H1 (cell line): Measurements from ENCODE around the gene TCEANC2. TPM values are rescaled to one million over a fixed set of nuclear protein-coding genes. Genes with fewer than 3 reads are reported as not detected.

Source experiments
- CTCF ChIA-PET: fragments of 300-600 bp; sonication (Branson Sonifier 250); formaldehyde crosslinking; loops from one replicate; lab custom pipeline; 2021; ENCODE audit not compliant: partially characterized antibody; lab: Charles Lee
- POLR2A ChIA-PET: fragments of 300-600 bp; sonication (Branson Sonifier 250); formaldehyde crosslinking; loops from one replicate; lab custom pipeline; 2021; ENCODE audit warnings: inconsistent platforms; ENCODE audit not compliant: partially characterized antibody; lab: Charles Lee
- DNase-seq, 2 experiments: peaks; one replicate each; pipeline versions ENCODE4 v3.0.0 to v3.0.0-alpha.2; 2010 to 2022; ENCODE audit warnings: low spot score in 2 of 2, low read depth in 1 of 2, mixed read lengths in 1 of 2
- FAIRE-seq: peaks from 2 replicates; lab custom pipeline; 2011; peaks lifted over from hg19 to GRCh38; lab: Jason Lieb, UNC
- H2AFZ ChIP-seq: 2 replicates; pipeline ENCODE4 v1.8.1; 2012; ENCODE audit warnings: low read length, inconsistent platforms
- H2AK5ac ChIP-seq: 2 replicates; pipeline ENCODE4 v1.6.1; 2013; ENCODE audit warnings: low read depth, low read length
- H2BK120ac ChIP-seq: replicated peaks from 2 replicates; pipeline ENCODE3; 2013; ENCODE audit warnings: low read depth, low read length, inconsistent platforms
- H2BK12ac ChIP-seq: 2 replicates; pipeline ENCODE4 v1.6.1; 2013; ENCODE audit warnings: low read depth, low read length
- H2BK15ac ChIP-seq: 2 replicates; pipeline ENCODE4 v1.6.1; 2013; ENCODE audit warnings: low read length
- H2BK20ac ChIP-seq: 2 replicates; pipeline ENCODE4 v1.6.1; 2013; ENCODE audit warnings: low read length
- H2BK5ac ChIP-seq: 2 replicates; pipeline ENCODE4 v1.6.1; 2013; ENCODE audit warnings: low read depth, low read length
- H3K14ac ChIP-seq: 2 replicates; pipeline ENCODE4 v1.6.1; 2013; ENCODE audit warnings: inconsistent platforms; ENCODE audit not compliant: insufficient read length
- H3K18ac ChIP-seq: 2 replicates; pipeline ENCODE4 v1.6.1; 2013; ENCODE audit warnings: low read length; ENCODE audit errors: extremely low read depth
- H3K23ac ChIP-seq: 2 replicates; pipeline ENCODE4 v1.6.1; 2013; ENCODE audit warnings: inconsistent platforms; ENCODE audit not compliant: insufficient read length
- H3K23me2 ChIP-seq: 2 replicates; pipeline ENCODE4 v1.6.1; 2013; ENCODE audit warnings: low read depth, low read length
- H3K27ac ChIP-seq: 2 replicates; pipeline ENCODE4 v1.6.1; 2011; ENCODE audit warnings: low read depth, low read length, inconsistent platforms
- H3K27me3 ChIP-seq, 4 experiments: replicated peaks in 1 of 4; 1 replicate in 1 of 4; 2 replicates in 3 of 4; pipeline versions ENCODE4 v1.6.1 to v1.8.1; 2011 to 2013; ENCODE audit warnings: low read length in 3 of 4, mild to moderate bottlenecking in 3 of 4, inconsistent platforms in 2 of 4, mixed read lengths in 2 of 4, moderate library complexity in 1 of 4; ENCODE audit not compliant: control insufficient read depth in 3 of 4, insufficient read depth in 3 of 4; ENCODE audit errors: extremely low read depth in 1 of 4
- H3K36me3 ChIP-seq, 4 experiments: 2 replicates each; pipeline versions ENCODE4 v1.6.1 to v1.8.1; 2011 to 2013; ENCODE audit warnings: mild to moderate bottlenecking in 4 of 4, low read length in 3 of 4, moderate library complexity in 2 of 4, control low read depth in 1 of 4, inconsistent platforms in 1 of 4; ENCODE audit not compliant: insufficient read depth in 4 of 4, control insufficient read depth in 2 of 4
- H3K4ac ChIP-seq: replicated peaks from 2 replicates; pipeline ENCODE3; 2013; ENCODE audit warnings: low read length, low read depth, mixed read lengths, inconsistent platforms; ENCODE audit not compliant: insufficient read length
- H3K4me1 ChIP-seq, 4 experiments: replicated peaks in 1 of 4; 1 replicate in 1 of 4; 2 replicates in 3 of 4; pipeline versions ENCODE4 v1.6.1 to v1.8.1; 2011 to 2013; ENCODE audit warnings: low read length in 3 of 4, inconsistent platforms in 2 of 4, mixed read lengths in 1 of 4; ENCODE audit not compliant: insufficient read depth in 4 of 4, control insufficient read depth in 3 of 4
- H3K4me2 ChIP-seq, 2 experiments: 2 replicates each; pipeline versions ENCODE4 v1.6.1 to v1.8.1; 2011 to 2013; ENCODE audit warnings: low read depth in 2 of 2, low read length in 2 of 2, control low read depth in 1 of 2, inconsistent platforms in 1 of 2, mild to moderate bottlenecking in 1 of 2; ENCODE audit not compliant: insufficient read depth in 1 of 2
- H3K4me3 ChIP-seq, 4 experiments: fragments of 200-600, 300-600 bp in 1 of 4; sonication (generic), shearing (Covaris generic), sonication (Bioruptor Twin) in 1 of 4; 2 replicates each; pipeline versions ENCODE4 v1.5.1 to v1.8.1; 2011 to 2016; ENCODE audit warnings: low read length in 4 of 4, low read depth in 3 of 4, control low read depth in 2 of 4, inconsistent platforms in 2 of 4, mild to moderate bottlenecking in 2 of 4, mixed read lengths in 1 of 4, moderate library complexity in 1 of 4; ENCODE audit not compliant: insufficient read depth in 2 of 4; ENCODE audit errors: extremely low read depth in 1 of 4
- H3K56ac ChIP-seq: replicated peaks from 2 replicates; pipeline ENCODE3; 2013; ENCODE audit warnings: low read depth, mild to moderate bottlenecking, mixed read lengths, low read length, inconsistent platforms; ENCODE audit not compliant: insufficient read length
- H3K79me1 ChIP-seq: 2 replicates; pipeline ENCODE4 v1.6.1; 2013; ENCODE audit warnings: low read depth, low read length, control low read depth
- H3K79me2 ChIP-seq, 2 experiments: 2 replicates each; pipeline versions ENCODE4 v1.6.1 to v1.8.1; 2012 to 2013; ENCODE audit warnings: low read length in 2 of 2, mild to moderate bottlenecking in 2 of 2, inconsistent platforms in 1 of 2; ENCODE audit not compliant: insufficient read depth in 2 of 2, control insufficient read depth in 1 of 2
- H3K9ac ChIP-seq, 4 experiments: replicated peaks in 1 of 4; 1 replicate in 1 of 4; 2 replicates in 3 of 4; pipeline versions ENCODE4 v1.6.1 to v1.8.1; 2011 to 2013; ENCODE audit warnings: low read depth in 3 of 4, low read length in 3 of 4, control low read depth in 2 of 4, mild to moderate bottlenecking in 2 of 4, moderate library complexity in 2 of 4, inconsistent platforms in 1 of 4; ENCODE audit errors: extremely low read depth in 1 of 4
- H3K9me3 ChIP-seq, 2 experiments: 2 replicates each; pipeline versions ENCODE4 v1.6.1 to v1.8.1; 2012 to 2013; ENCODE audit warnings: mild to moderate bottlenecking in 2 of 2, moderate library complexity in 2 of 2, control low read depth in 1 of 2, inconsistent platforms in 1 of 2, low read depth in 1 of 2, low read length in 1 of 2, mixed read lengths in 1 of 2; ENCODE audit not compliant: insufficient read depth in 2 of 2
- H4K20me1 ChIP-seq, 2 experiments: replicated peaks in 1 of 2; 2 replicates each; pipeline versions ENCODE3 to v1.8.1; 2011 to 2013; ENCODE audit warnings: inconsistent platforms in 2 of 2, low read length in 2 of 2, mild to moderate bottlenecking in 1 of 2; ENCODE audit not compliant: insufficient read depth in 2 of 2, control insufficient read depth in 1 of 2
- H4K5ac ChIP-seq: 2 replicates; pipeline ENCODE4 v1.6.1; 2013; ENCODE audit warnings: low read length, low read depth, mixed read lengths, inconsistent platforms; ENCODE audit not compliant: insufficient read length
- H4K8ac ChIP-seq: 2 replicates; pipeline ENCODE4 v1.8.0; 2013; ENCODE audit warnings: mild to moderate bottlenecking, moderate library complexity, low read length, inconsistent platforms; ENCODE audit not compliant: insufficient read depth; ENCODE audit errors: extremely low read depth
- H4K91ac ChIP-seq: replicated peaks from 2 replicates; pipeline ENCODE3; 2013; ENCODE audit warnings: low read length, mixed read lengths, inconsistent platforms; ENCODE audit not compliant: insufficient read length
- ASH2L ChIP-seq: fragments of 200-600, 300-600 bp; sonication (generic); IDR thresholded peaks from one replicate; pipeline ENCODE4 v1.7.1; 2017; ENCODE audit warnings: low read length
- BCL11A ChIP-seq, 2 experiments: IDR thresholded peaks; one replicate each; pipeline ENCODE4 v1.6.1; 2011; ENCODE audit warnings: low read depth in 2 of 2, low read length in 2 of 2, mild to moderate bottlenecking in 2 of 2
- CTBP2 ChIP-seq: IDR thresholded peaks from 2 replicates; pipeline ENCODE4 v1.7.0; 2011; ENCODE audit warnings: borderline replicate concordance, mild to moderate bottlenecking, moderate library complexity, mixed read lengths, low read length; ENCODE audit not compliant: insufficient read depth, insufficient read length
- HDAC6 ChIP-seq: IDR thresholded peaks from one replicate; pipeline ENCODE4 v1.7.1; 2012; ENCODE audit warnings: low read depth, mild to moderate bottlenecking, inconsistent platforms, low read length, moderate library complexity
- POLR2A ChIP-seq, 2 experiments: IDR thresholded peaks; 1 replicate in 1 of 2; 2 replicates in 1 of 2; pipeline ENCODE4 v1.6.1; 2011; ENCODE audit warnings: low read depth in 2 of 2, low read length in 2 of 2, mild to moderate bottlenecking in 2 of 2; ENCODE audit errors: control extremely low read depth in 1 of 2
- POU5F1 ChIP-seq: IDR thresholded peaks from 2 replicates; pipeline ENCODE4 v1.6.1; 2011; ENCODE audit warnings: low read depth, mild to moderate bottlenecking, low read length, moderate library complexity
- WGBS, 2 experiments: shearing (Covaris generic) in 1 of 2; methylation state at CpG; one replicate each; pipeline versions ENCODE4 v1.1.6 to v1.1.7; 2013 to 2015; ENCODE audit warnings: low lambda C conversion rate in 2 of 2, mixed read lengths in 2 of 2, inconsistent platforms in 1 of 2, low coverage in 1 of 2, missing lambda C conversion rate in 1 of 2; ENCODE audit not compliant: insufficient replicate concordance in 2 of 2, insufficient coverage in 1 of 2, insufficient read length in 1 of 2; ENCODE audit errors: extremely low coverage in 1 of 2, missing lambda C conversion rate in 1 of 2; 5-methylcytosine and 5-hydroxymethylcytosine counted together
- polyA plus RNA-seq, 7 experiments: library from polyadenylated mRNA; depleted of rRNA in 3 of 7; stranded (reverse) in 5 of 7; unstranded in 2 of 7; fragments of >200 nt in 5 of 7; fragments of 200-250 nt in 2 of 7; gene quantifications; 1 replicate in 5 of 7; 2 replicates in 1 of 7; 4 replicates in 1 of 7; pipeline versions ENCODE4 v1.2.1 to v1.2.3, GENCODE V29; 2011 to 2013; ENCODE audit warnings: missing spikeins in 2 of 7, mixed read lengths in 2 of 7
- total RNA-seq: library from RNA; stranded (reverse); fragmentation: NEBNext Ultra II Directional; extraction: Animal tissue kit (Norgen Biotek cat#: 25700); gene quantifications from 2 replicates; pipeline ENCODE4 v1.2.1, GENCODE V29; 2021
- TF ChIP-seq, protein P1 (sequence below): IDR thresholded peaks from 2 replicates; pipeline ENCODE4 v1.6.1; 2012; ENCODE audit warnings: low read length, inconsistent platforms

TCEANC2 gene
- total and polyA plus RNA-seq, 2 of the 8 experiments (the other 6 are each of a cell fraction or from before 2014, with no cell fraction given) = 4.2 to 8.2 TPM

DNA sequence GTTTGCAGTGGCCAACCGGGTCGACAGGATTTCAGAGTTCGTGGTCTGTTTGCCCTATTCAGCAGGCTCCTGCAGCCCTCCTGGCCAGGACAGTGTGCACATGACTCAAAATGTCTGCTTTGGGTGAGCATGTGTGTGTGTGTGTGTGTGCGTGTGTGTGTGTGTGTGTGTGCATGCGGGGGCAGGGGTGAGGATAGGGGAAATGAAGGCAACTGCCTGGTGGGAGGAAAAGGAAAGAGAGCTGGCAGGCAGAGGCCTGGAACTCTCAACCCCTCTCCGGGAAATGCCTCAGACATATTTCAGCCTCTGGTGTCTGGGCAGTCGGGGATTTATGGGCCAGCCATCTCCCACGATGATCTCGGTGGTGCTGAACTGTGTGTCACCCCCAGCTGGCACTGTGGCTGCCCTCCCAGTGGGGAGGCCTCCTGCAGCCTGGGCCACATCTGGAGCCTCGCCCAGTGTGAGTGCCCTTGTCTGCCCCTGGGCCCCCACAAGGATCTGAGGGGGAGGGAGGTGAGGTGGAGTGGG is 84.2 kb downstream of the TCEANC2 start:
- H2BK120ac ChIP-seq = no peak overlapping the region
- no peaks in the 10 kb centered on the region for H3K9me3 ChIP-seq
- H3K9ac ChIP-seq = no peak overlapping the region
- no peaks in the 10 kb centered on the region for H3K79me1 ChIP-seq
- ChIA-PET POLR2A (interaction anchor here (1.3 to 2.4 kb wide), 3 partner anchors 9 to 16 kb away, joined by 3 to 8 read pairs (median 4); no protein-coding TSS in a partner anchor), CTCF (interaction anchor here (0.6 to 9.9 kb wide), 8 partner anchors 9 to 719 kb away, joined by 3 to 110 read pairs (median 4); partner anchors contain the start of genes CDCP2, CYB5RL and MRPL37)
- 81% methylated on average over 10 of the region's 10 CpGs; no CpG with 5 or more reads in 1 of the 2 experiments for WGBS, 2 experiments
- no peak for FAIRE-seq
- H3K56ac ChIP-seq = no peak overlapping the region
- H3K36me3 ChIP-seq = no peaks in the 10 kb centered on the region
- peaks cover 12 to 29% (median 18%) of the 10 kb centered on the region in 4 experiments for H3K4me1 ChIP-seq
- no peak overlapping the region for H2BK20ac ChIP-seq
- no peak overlapping the region for H3K27ac ChIP-seq
- no peak overlapping the region for H4K8ac ChIP-seq
- H3K18ac ChIP-seq = peak overlapping the region; percentile 19; the same call in 1 of the 2 replicates
- peak overlapping the region; percentile 26 for H4K91ac ChIP-seq
- H3K79me2 ChIP-seq = no peaks in the 10 kb centered on the region
- H3K4ac ChIP-seq = no peak overlapping the region
- H3K27me3 ChIP-seq = no peaks in the 10 kb centered on the region
- H3K4me3 ChIP-seq = no peak overlapping the region
- TF ChIP-seq, protein P1, sequence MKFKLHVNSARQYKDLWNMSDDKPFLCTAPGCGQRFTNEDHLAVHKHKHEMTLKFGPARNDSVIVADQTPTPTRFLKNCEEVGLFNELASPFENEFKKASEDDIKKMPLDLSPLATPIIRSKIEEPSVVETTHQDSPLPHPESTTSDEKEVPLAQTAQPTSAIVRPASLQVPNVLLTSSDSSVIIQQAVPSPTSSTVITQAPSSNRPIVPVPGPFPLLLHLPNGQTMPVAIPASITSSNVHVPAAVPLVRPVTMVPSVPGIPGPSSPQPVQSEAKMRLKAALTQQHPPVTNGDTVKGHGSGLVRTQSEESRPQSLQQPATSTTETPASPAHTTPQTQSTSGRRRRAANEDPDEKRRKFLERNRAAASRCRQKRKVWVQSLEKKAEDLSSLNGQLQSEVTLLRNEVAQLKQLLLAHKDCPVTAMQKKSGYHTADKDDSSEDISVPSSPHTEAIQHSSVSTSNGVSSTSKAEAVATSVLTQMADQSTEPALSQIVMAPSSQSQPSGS = no peak
- no peak for TF ChIP-seq CTBP2
- TF ChIP-seq POLR2A (IDR thresholded peaks at IDR 0.05; ENCODE audit: control extremely low read depth in 1 of 2, low read depth in 2 of 2, low read length in 2 of 2) = no peak
- no peak for TF ChIP-seq POU5F1
- no peak for TF ChIP-seq ASH2L
- no peak for TF ChIP-seq HDAC6
- no peak for TF ChIP-seq BCL11A (IDR thresholded peaks at IDR 0.05; ENCODE audit: low read depth in 2 of 2, low read length in 2 of 2)
- H2AFZ ChIP-seq = no peak overlapping the region
- no peak overlapping the region for H2AK5ac ChIP-seq
- 0 out of 2 replicates have a peak overlapping the region, but pooled peaks have one; percentile 88 for H2BK15ac ChIP-seq
- DNase-seq = no peak
- H2BK12ac ChIP-seq = no peak overlapping the region
- no peak overlapping the region for H2BK5ac ChIP-seq
- H3K14ac ChIP-seq = no peak overlapping the region
- no peak overlapping the region for H3K4me2 ChIP-seq
- no peaks in the 10 kb centered on the region for H4K20me1 ChIP-seq
- H3K23me2 ChIP-seq = no peaks in the 10 kb centered on the region
- no peak overlapping the region for H4K5ac ChIP-seq
- H3K23ac ChIP-seq = no peak overlapping the region
